PC-3 (cell line): ENCODE results near the gene KCNJ6. TPM values are rescaled to one million over a fixed set of nuclear protein-coding genes. Genes with fewer than 3 reads are reported as not detected.

Experiments used
- ATAC-seq: fragments of 200-7000 bp; cut with Tn5 transposase; 2 replicates; pipeline ENCODE4 v1.9.1; 2020; ENCODE audit warnings: mild to moderate bottlenecking, moderate library complexity
- BruUV-seq: library from RNA; stranded (reverse); fragments of 400-500 nt; replicated peaks from 2 replicates; lab custom pipeline; 2021; lab: Mats Ljungman, UMichigan
- CTCF ChIA-PET: fragments of 300-600 bp; sonication (Branson Sonifier 250); formaldehyde crosslinking; loops from one replicate; lab custom pipeline; 2022; ENCODE audit warnings: antibody characterized with exemption; lab: Charles Lee
- POLR2A ChIA-PET: fragments of 300-600 bp; sonication (Branson Sonifier 250); formaldehyde crosslinking; loops from one replicate; lab custom pipeline; 2022; ENCODE audit warnings: antibody characterized with exemption; ENCODE audit not compliant: unreplicated experiment; lab: Charles Lee
- DNase-seq: peaks from one replicate; pipeline ENCODE4 v3.0.0-alpha.2; 2015
- H2AFZ ChIP-seq: fragments of 300-600 bp; sonication (generic); 2 replicates; pipeline ENCODE4 v1.6.0; 2016; ENCODE audit warnings: antibody characterized with exemption, low read length
- H3F3A ChIP-seq: fragments of 300-600 bp; sonication (generic); one replicate; pipeline ENCODE4 v1.6.0; 2017; ENCODE audit warnings: antibody characterized with exemption, low read length, control low read depth, mild to moderate bottlenecking; ENCODE audit not compliant: unreplicated experiment
- H3K27ac ChIP-seq: fragments of 300-600 bp; sonication (generic); 2 replicates; pipeline ENCODE4 v1.5.1; 2016; ENCODE audit warnings: mild to moderate bottlenecking, low read length
- H3K27me3 ChIP-seq: fragments of 300-600 bp; sonication (generic); 2 replicates; pipeline ENCODE4 v1.6.1; 2016; ENCODE audit warnings: low read length, mixed read lengths
- H3K36me3 ChIP-seq: fragments of 300-600 bp; sonication (generic); 2 replicates; pipeline ENCODE4 v1.6.1; 2016; ENCODE audit warnings: low read depth, mixed run types, low read length, mixed read lengths
- H3K4me1 ChIP-seq: fragments of 300-600 bp; sonication (generic); 2 replicates; pipeline ENCODE4 v1.5.1; 2016; ENCODE audit warnings: low read length; ENCODE audit not compliant: insufficient read depth
- H3K4me2 ChIP-seq: fragments of 300-600 bp; sonication (generic); 2 replicates; pipeline ENCODE4 v1.6.0; 2016; ENCODE audit warnings: low read length
- H3K4me3 ChIP-seq: fragments of 300-600 bp; sonication (generic); 2 replicates; pipeline ENCODE4 v1.5.1; 2016; ENCODE audit warnings: mild to moderate bottlenecking, low read length, mixed read lengths
- H3K79me2 ChIP-seq: fragments of 300-600 bp; sonication (generic); 2 replicates; pipeline ENCODE4 v1.6.1; 2017; ENCODE audit warnings: low read length, mixed read lengths
- H3K9ac ChIP-seq: fragments of 300-600 bp; sonication (generic); 2 replicates; pipeline ENCODE4 v1.6.0; 2016; ENCODE audit warnings: mild to moderate bottlenecking, low read length
- H3K9me2 ChIP-seq: fragments of 300-600 bp; sonication (generic); replicated peaks from 2 replicates; pipeline ENCODE4 v1.6.1; 2016; ENCODE audit warnings: mixed run types, low read length, mixed read lengths
- H3K9me3 ChIP-seq: fragments of 300-600 bp; sonication (generic); 2 replicates; pipeline ENCODE4 v1.6.1; 2016; ENCODE audit warnings: low read length, mixed read lengths
- H4K20me1 ChIP-seq: fragments of 300-600 bp; sonication (generic); 2 replicates; pipeline ENCODE4 v1.6.1; 2016; ENCODE audit warnings: low read length, mixed read lengths
- EZH2 ChIP-seq: fragments of 300-600 bp; sonication (generic); IDR thresholded peaks from one replicate; pipeline ENCODE4 v1.6.1; 2017; ENCODE audit warnings: antibody characterized with exemption, mild to moderate bottlenecking, low read length; ENCODE audit not compliant: unreplicated experiment
- EZH2phosphoT487 ChIP-seq: fragments of 300-600 bp; sonication (generic); IDR thresholded peaks from 2 replicates; pipeline ENCODE4 v1.6.1; 2018; ENCODE audit warnings: mild to moderate bottlenecking, antibody characterized with exemption, low read length, borderline replicate concordance
- intact Hi-C: fragments of 100-400 bp; cut with micrococcal nuclease; formaldehyde crosslinking; loops from 2 replicates; pipeline ENCODE4 v1.9.0; 2023
- total RNA-seq: library from RNA; depleted of rRNA; stranded (reverse); fragments of >200 nt; gene quantifications from 2 replicates; pipeline ENCODE4 v1.2.3, GENCODE V29; 2014
- TF ChIP-seq, protein P1 (sequence below): fragments of 300-600 bp; sonication (generic); conservative IDR thresholded peaks from 2 replicates; pipeline ENCODE4 v1.5.1; 2017; ENCODE audit warnings: antibody characterized with exemption, low read depth, mild to moderate bottlenecking, low read length

The KCNJ6 gene
- total RNA-seq, 1 experiment from 2014 or later, result not detected

DNA sequence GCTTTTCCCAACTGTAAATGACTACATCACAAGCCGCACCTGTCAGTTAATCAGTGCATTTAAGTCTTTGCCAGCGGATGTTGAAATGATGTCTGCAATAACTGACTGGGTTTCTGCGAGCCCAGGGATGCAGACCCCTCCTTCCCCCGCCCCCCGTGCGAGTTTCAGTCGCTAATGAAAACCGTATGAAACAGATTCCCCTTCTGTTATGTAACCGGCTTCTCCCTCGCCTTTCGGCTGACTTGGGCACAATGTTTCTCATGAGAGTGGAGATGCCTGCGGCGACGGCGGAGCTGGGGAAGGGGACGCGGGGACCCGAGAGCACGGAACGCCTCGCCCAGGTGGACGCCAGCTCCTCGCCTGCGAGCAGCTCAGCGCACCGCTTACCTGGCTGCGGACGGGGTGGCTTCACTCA lies 753 bp downstream of the KCNJ6 start:
- H4K20me1 ChIP-seq, result no peaks in the 10 kb centered on the region
- H3F3A ChIP-seq, result no peaks in the 10 kb centered on the region
- H3K9me2 ChIP-seq, result no peaks in the 10 kb centered on the region
- TF ChIP-seq EZH2 (no peak), EZH2phosphoT487 (no peak)
- TF ChIP-seq, protein P1, sequence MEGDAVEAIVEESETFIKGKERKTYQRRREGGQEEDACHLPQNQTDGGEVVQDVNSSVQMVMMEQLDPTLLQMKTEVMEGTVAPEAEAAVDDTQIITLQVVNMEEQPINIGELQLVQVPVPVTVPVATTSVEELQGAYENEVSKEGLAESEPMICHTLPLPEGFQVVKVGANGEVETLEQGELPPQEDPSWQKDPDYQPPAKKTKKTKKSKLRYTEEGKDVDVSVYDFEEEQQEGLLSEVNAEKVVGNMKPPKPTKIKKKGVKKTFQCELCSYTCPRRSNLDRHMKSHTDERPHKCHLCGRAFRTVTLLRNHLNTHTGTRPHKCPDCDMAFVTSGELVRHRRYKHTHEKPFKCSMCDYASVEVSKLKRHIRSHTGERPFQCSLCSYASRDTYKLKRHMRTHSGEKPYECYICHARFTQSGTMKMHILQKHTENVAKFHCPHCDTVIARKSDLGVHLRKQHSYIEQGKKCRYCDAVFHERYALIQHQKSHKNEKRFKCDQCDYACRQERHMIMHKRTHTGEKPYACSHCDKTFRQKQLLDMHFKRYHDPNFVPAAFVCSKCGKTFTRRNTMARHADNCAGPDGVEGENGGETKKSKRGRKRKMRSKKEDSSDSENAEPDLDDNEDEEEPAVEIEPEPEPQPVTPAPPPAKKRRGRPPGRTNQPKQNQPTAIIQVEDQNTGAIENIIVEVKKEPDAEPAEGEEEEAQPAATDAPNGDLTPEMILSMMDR, result no peak
- ATAC-seq (no peak), DNase-seq (no peak)
- CTCF ChIA-PET, result no interaction called here
- no peaks in the 10 kb centered on the region for H3K9me3 ChIP-seq
- no peaks in the 10 kb centered on the region for H3K79me2 ChIP-seq
- POLR2A ChIA-PET, result no interaction called here
- H3K4me3 ChIP-seq, result no peak overlapping the region
- no peak overlapping the region for H3K27ac ChIP-seq
- H3K4me1 ChIP-seq, result peaks cover 13% of the 10 kb centered on the region
- H2AFZ ChIP-seq, result no peak overlapping the region
- H3K4me2 ChIP-seq, result peak overlapping the region; percentile 13
- BruUV-seq, result no TSS peak
- H3K27me3 ChIP-seq, result peaks cover 54% of the 10 kb centered on the region
- no peaks in the 10 kb centered on the region for H3K36me3 ChIP-seq
- no peak overlapping the region for H3K9ac ChIP-seq
- intact Hi-C loops, result no loop called here

- H3K79me2 ChIP-seq, result no peaks in the 10 kb centered on the region
- H3K9ac ChIP-seq, result no peak overlapping the region
- H3K9me2 ChIP-seq, result no peaks in the 10 kb centered on the region
- peaks cover 8% of the 10 kb centered on the region for H3K4me1 ChIP-seq
- DNase-seq (no peak), ATAC-seq (no peak)
- intact Hi-C loops, result no loop called here
- BruUV-seq, result no TSS peak
- peaks cover 57% of the 10 kb centered on the region for H3K27me3 ChIP-seq
- POLR2A ChIA-PET, result no interaction called here
- CTCF ChIA-PET, result no interaction called here
- H3K4me3 ChIP-seq, result no peak overlapping the region
- H2AFZ ChIP-seq, result no peak overlapping the region
- no peaks in the 10 kb centered on the region for H3K36me3 ChIP-seq
- no peaks in the 10 kb centered on the region for H3K9me3 ChIP-seq
- H4K20me1 ChIP-seq, result no peaks in the 10 kb centered on the region
- H3K27ac ChIP-seq, result no peak overlapping the region
- TF ChIP-seq EZH2phosphoT487, result no peak
- no peak for TF ChIP-seq EZH2
- TF ChIP-seq, protein P1, result no peak
- no peak overlapping the region for H3K4me2 ChIP-seq
- H3F3A ChIP-seq, result no peaks in the 10 kb centered on the region
Measured at GRCh38 chr21:37912616-37913015, 3.6 kb downstream of the KCNJ6 start.

GRCh38 chr21:37909936-37910335 lies 6.3 kb downstream of the KCNJ6 start:
- Histone ChIP-seq H3K9ac (no peak overlapping the region), H3K27me3 (peaks cover 32% of the 10 kb centered on the region), H3K4me1 (no peaks in the 10 kb centered on the region), H2AFZ (no peak overlapping the region), H3K36me3 (no peaks in the 10 kb centered on the region), H3K79me2 (no peaks in the 10 kb centered on the region), H3K4me3 (no peak overlapping the region), H3K9me2 (no peaks in the 10 kb centered on the region), H3F3A (no peaks in the 10 kb centered on the region), H3K4me2 (no peak overlapping the region), H4K20me1 (no peaks in the 10 kb centered on the region), H3K9me3 (no peaks in the 10 kb centered on the region), H3K27ac (no peak overlapping the region)
- ChIA-PET CTCF (no interaction called here), POLR2A (no interaction called here)
- intact Hi-C loops, result no loop called here
- DNase-seq (no peak), ATAC-seq (no peak)
- TF ChIP-seq, protein P1, result peak; percentile 41; the same call in 1 of the 2 replicates
- TF ChIP-seq EZH2phosphoT487 (no peak), EZH2 (no peak)
- no TSS peak for BruUV-seq
